Stimulated activated CD4-positive, alpha-beta T cell treated with anti-CD3 and anti-CD28 coated beads, Interleukin-12 subunit alpha, Interleukin-12 subunit beta, amount 100 ng/mL, for 4 hours (primary cell): Measurements from ENCODE around the gene C5orf34.
"Not testable (repeated sequence)": the region's sequence is repeated elsewhere in the genome, so short reads cannot be mapped to it uniquely, and the experiment has no call there.

Source experiments
- DNase-seq: peaks from one replicate; pipeline ENCODE4 v3.0.0-alpha.2; 2020

Gene C5orf34

GRCh38 chr5:43514816-43515677 is at the start of gene C5orf34:
TSS of gene C5orf34 (minus strand) at chr5:43515148. CDS start at chr5:43509339, 5,809 bp downstream.
- DNase-seq, result peak; percentile 96

- no peak for DNase-seq
Observed at GRCh38 chr5:43564289-43564850, 49.4 kb upstream of the C5orf34 start.

DNA sequence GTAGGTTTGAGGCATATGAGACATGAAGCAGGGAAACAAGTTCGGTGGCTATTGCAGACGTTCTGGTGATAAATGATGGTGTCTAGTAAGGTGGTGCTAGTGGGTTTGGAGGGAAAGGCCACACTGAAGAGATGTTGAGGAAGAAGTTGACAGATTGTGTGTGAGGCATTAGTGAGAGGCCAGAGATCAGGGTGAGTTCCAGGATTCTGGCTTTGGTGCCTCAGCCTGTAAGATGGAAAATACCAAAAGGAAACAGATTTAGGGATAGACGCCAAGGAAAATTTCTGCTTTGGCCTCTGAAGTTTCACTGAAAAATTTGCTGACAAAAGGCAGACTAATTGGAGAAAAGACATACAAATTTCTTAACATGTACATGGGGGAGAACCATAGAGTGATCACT is 48.4 kb upstream of the C5orf34 start:
- DNase-seq, result no peak

- DNase-seq, result no peak
Observed at GRCh38 chr5:43561356-43561755, 46.4 kb upstream of the C5orf34 start.

- DNase-seq, result no peak
Observed at GRCh38 chr5:43560128-43560527, 45.2 kb upstream of the C5orf34 start.

DNA sequence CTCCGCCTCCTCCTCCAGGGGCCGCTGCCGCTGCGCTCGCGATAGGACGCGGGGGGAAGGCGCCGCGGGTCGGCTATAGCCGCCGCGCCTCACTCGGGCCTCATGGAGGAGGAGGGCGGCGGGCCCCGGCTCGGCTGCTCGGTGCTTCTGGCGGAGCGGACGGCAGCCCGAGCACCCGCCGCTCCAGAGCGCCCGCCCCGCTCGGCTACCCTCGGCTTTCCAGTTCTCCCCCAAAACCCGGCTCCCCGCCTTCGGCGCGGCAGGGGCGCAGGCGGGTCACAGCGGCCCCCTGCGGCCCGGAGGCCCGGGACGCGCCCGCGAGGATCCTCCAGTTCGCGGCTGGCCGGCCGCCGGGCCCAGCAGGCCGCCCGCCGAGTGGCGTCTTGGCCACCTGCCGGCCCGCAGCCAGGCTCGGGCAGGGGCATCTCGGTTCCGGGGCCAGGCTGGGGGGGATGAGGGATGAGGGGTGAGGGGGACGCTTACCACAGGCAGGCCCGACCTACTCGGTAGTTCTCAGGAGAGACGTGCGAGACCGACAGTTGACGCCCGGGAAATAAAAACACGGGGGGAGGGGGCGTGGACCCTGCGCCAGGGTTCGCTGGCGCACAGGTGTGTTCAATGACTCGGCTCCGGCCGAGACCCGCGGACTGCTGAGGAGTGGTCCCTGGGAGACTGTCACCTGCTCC is 42.1 kb upstream of the C5orf34 start, which contains the start of gene PAIP1:
TSS of gene PAIP1 (minus strand) at position 221 of the 686 bp plus-strand sequence. CDS start 231 bp downstream, outside the sequence.
- peak; percentile 75 for DNase-seq

- DNase-seq, result not testable (repeated sequence)
Observed at GRCh38 chr5:43556607-43556856, 41.6 kb upstream of the C5orf34 start.

- DNase-seq, result peak; percentile 45
Observed at GRCh38 chr5:43555895-43556606, 41.1 kb upstream of the C5orf34 start.

DNA sequence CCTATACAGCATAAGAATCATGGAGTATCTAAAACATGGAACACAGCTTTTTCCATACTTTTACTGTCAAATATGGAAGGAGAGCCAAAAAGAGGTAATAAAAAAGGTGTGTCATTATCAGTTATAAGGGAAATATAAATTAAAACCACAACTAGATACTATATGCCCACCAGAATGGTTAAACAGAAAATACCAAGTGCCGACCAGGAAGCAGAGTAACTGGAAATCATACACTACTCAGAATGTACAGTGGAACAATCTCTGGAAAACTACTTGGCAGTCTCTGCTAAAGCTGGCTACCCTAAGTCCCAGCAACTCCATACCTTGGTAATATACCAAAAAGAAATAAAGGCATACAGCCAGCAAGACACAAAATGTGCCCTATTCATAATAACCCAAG is 39.5 kb upstream of the C5orf34 start:
- no peak for DNase-seq

- DNase-seq, result no peak
Observed at GRCh38 chr5:43553381-43553780, 38.4 kb upstream of the C5orf34 start.

DNA sequence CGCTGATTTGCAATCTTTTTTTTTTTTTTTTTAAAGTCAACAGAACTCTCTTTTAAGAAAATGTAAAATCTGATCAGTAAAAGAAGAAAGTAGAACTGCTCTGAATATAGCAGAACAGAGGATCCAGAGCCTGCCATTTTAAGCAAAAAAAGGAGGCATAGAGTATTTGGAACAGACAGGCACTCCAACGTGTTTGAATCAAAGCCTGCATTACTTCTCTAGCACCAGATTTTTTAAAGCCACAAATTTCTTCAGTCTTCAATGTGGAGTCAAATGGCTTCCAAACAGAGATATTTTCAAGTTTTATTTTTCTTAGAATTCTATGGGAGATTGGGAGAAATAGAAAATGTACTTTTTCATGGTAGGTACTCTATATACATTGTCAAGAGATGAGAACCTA is 36.8 kb upstream of the C5orf34 start:
- DNase-seq, result no peak

DNA sequence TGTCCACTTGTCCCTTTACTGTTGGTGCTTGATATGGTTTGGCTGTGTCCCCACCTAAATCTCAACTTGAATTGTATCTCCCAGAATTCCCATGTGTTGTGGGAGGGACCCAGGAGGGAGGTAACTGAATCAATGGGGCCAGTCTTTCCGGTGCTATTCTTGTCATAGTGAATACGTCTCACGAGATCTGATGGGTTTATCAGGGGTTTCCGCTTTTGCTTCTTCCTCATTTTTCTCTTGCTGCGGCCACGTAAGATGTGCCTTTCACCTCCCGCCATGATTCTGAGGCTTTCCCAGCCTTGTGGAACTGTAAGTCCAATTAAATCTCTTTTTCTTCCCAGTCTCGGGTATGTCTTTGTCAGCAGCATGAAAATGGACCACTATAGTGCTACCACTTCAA is 34.3 kb upstream of the C5orf34 start:
- DNase-seq, result not testable (repeated sequence)

DNA sequence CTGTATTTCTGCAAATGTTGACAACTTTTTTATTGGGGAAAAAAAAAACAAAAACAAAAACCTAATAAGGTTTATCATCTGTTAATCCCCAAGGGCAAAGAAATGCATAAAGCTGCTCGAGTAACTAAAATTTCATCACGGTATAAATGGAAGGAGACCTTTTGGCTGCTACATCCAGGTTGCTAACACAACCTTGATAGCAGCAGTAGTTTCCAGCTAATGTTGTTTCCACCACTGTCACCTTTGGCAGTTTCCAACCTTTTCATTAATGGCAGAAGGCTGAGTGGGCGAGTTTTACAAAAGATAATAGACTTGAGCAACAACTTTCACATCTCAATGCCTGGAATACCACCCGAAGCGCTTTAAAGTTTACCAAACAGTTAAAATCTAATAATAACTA is 33.4 kb upstream of the C5orf34 start:
- DNase-seq, result no peak

GRCh38 chr5:43547532-43547931 is 32.6 kb upstream of the C5orf34 start:
- no peak for DNase-seq

DNA sequence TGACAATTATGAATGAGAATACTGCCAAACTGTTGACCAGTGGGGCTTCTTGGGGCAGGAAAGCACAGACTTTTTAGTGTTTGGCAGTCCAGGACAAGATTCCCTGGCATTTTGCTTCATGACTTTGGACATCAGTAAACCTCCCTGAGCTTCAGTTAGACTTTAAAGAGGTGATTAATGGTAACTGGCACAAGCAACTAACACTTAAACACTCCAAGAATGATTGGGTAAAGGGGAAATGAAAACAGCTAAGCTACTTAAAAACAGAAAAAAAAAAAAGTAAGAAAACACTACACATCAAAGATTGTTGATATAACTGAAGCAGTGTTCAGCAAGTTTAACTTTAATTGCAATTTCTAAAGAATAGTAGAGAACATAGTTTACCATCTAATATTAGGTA is 28.5 kb upstream of the C5orf34 start:
- no peak for DNase-seq

GRCh38 chr5:43540746-43541145 is 25.8 kb upstream of the C5orf34 start:
- DNase-seq, result no peak

- DNase-seq, result no peak
Observed at GRCh38 chr5:43536972-43537371, 22.0 kb upstream of the C5orf34 start.

GRCh38 chr5:43533646-43534045 is 18.7 kb upstream of the C5orf34 start:
- no peak for DNase-seq

GRCh38 chr5:43530648-43531047 is 15.7 kb upstream of the C5orf34 start:
- DNase-seq, result no peak

- DNase-seq, result no peak
Observed at GRCh38 chr5:43523662-43524072, 8.7 kb upstream of the C5orf34 start.

- DNase-seq, result no peak
Observed at GRCh38 chr5:43520615-43521014, 5.7 kb upstream of the C5orf34 start.

DNA sequence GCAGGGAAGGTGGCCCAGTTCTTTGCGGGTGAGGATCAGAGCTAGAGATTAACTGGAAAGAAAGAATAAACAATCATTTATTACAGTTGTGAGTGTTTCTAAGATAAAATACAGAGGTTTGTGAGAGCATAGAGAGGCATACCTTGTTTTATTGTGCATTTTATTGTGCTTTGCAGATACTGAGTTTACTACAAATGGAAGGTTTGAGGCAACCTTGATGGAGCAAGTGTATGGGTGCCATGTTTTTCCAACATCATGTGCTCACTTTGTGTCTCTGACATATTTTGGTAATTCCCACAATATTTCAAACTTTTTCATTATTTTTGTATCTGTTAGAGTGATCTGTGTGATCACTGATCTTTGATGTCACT is 715 bp upstream of the C5orf34 start:
- no peak for DNase-seq

GRCh38 chr5:43514471-43514815 is 505 bp downstream of the C5orf34 start:
- DNase-seq, result peak; percentile 29

DNA sequence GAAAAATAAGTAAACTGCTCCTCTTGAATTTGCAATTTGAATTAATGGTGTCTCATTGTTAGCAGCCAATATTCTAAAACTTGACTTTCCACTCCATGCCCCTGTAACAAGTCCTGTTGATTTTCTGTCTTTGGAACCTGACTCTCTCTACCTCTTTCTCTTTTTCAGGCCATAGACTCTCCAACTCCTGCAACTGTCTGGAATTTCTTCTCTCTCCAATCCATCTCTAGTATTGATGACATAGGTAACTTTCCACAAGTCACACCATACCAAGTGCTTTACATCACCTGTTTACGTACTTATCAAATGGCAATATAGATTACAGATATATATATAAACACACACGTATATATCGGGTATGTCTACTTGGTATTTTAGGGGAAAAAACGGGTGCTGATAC is 923 bp downstream of the C5orf34 start:
- DNase-seq, result no peak
